DMS79 treated with DMSO at 0.1 percent for 48 hours (cell line): ENCODE results near the gene CCDC175.
A peak's percentile ranks its signal among the peaks of the same experiment; 100 is the strongest.

Experiments used
- DNase-seq: peaks from one replicate; lab custom pipeline; 2025; lab: John Stamatoyannopoulos, UW

CCDC175 gene

GRCh38 chr14:59482541-59483331 is 93.9 kb downstream of the CCDC175 start:
- peak; percentile 56 for DNase-seq

DNA sequence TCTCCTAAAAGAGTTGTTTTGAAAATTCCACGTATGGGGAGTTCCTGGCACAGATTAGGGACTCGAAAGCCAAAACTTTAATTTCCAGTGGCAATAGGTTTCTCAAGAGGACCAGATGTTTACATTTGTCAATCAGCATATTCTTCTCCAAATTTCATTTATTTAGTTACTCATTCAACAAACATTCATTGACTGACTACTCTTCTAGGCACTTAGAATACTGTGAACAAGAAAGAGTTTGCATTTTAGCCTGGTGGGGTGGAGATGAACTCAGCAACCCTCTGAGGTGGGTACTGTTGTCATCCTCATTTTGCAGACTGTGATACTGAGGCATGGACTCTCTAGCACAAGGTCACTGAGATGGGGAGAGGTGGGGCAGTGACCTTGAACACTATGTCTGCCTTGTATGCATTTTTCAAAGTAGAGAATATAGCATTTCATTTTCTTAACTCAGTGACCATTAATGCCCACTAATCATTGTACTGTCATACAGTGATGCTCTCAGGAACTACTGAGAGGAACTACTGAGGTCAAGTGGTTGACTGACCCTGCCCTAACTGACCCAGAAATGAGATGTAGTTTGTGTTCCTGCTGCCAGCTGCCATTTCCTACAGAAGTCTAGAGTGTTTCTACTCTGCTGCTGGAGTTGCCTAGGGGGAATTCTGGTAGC is 94.6 kb downstream of the CCDC175 start:
- no peak for DNase-seq

DNA sequence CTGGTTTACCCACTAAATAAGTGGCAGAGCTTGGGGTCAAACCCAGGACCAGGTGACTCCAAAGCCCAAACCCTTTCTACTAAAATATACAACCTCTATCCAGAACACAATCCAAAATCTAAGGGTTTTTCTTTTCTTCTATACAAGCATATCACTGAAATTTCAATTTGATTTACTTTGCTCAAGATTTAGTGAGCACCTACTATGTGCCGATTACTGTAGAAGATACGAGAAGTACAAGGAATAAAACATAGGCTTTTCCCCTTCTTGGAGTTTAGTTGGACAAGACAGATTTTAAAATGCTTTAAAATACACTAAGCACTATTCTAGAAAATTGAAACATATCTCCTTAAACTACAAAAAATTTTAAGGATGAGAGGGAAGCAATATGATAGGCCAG is 95.2 kb downstream of the CCDC175 start:
- DNase-seq = no peak

GRCh38 chr14:59480166-59480565 is 96.4 kb downstream of the CCDC175 start:
- no peak for DNase-seq

- DNase-seq = no peak
These were observed 98.1 kb downstream of the CCDC175 start for GRCh38 chr14:59478540-59478939.

GRCh38 chr14:59475709-59476108 is 100.9 kb downstream of the CCDC175 start:
- no peak for DNase-seq

- no peak for DNase-seq
These were observed 102.4 kb downstream of the CCDC175 start for GRCh38 chr14:59474172-59474571.

DNA sequence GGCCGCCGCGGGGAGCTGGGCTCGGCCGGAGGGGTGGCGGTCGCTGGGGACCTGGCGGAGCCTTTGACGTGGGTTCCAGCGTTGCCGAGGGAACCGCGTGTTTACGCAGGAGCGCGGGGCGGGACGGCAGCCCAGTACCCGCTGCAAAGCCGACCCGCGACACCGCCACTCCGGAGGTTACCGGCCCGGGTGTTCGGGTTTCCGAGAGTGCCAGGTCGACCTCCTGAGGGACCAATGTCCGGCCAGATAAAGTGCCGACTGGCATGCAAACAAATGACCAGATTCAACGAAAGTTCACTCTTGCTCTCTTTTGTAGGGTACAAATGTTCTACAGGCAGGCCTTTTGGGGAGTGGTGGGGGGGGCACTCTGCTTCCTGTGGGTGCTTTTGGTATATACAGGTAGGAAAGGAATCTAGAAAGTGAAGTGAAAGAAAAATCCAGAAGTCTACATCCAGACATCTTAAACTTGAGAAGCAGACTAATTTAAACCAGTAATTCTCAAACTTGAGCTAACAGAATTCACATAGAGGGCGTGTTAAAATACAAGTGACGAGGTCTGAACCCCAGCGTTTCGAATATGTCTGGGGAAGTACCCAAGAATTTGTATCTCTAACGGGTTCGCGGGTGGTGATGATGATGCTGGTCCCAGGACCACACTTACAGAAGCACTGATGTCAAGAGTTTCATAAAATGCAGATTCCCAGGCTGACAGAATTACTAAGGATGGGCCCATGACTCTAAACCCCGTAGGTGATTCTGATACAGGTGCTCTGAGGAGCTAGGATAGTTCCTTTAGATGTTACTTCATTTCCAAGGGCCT is 111.1 kb downstream of the CCDC175 start, which contains the start of gene GPR135:
Gene GPR135, minus strand, starts transcription at position 65 of the 820 bp plus-strand sequence. CDS start 154 bp downstream, outside the sequence.
- DNase-seq = no peak

DNA sequence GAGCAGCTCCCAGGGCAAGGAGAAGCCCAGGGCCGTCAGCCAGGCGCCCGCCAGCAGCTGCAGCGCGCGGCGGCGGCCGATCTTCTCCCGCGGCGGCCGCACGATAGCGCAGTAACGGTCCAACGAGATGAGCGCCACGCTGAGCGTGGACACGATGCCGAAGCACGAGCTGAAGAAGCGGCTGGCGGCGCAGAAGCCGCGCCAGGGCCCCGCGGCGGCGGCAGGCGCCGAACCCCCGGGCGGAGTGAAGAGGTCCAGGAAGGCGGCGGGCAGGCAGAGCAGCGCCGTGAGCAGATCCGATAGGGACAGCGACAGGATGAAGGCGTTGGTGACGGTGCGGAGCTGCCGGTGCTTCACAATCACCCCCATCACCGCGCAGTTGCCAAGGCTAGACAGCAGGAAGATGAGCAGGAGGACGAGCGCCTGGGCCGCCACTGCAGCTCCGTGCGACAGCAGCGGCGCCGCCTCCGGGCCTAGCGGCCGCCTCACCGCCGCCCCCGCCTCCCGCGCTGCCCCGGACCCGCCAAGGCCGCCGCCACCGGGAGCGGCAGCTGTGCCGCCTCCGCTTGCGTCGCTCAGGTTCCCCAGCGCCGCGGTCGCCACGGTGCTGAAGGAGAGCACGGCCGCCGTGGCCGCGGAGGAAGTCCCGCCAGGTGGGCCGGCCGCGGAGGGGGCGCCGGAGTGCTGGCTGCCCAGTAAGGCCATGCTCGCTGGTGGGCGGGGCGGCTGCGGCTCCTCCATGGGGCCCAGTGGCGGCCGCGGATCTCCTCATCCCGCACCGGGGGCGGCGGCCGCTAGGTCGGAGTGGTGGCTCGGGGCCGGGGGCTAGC is 111.9 kb downstream of the CCDC175 start:
- peak; percentile 67 for DNase-seq

DNA sequence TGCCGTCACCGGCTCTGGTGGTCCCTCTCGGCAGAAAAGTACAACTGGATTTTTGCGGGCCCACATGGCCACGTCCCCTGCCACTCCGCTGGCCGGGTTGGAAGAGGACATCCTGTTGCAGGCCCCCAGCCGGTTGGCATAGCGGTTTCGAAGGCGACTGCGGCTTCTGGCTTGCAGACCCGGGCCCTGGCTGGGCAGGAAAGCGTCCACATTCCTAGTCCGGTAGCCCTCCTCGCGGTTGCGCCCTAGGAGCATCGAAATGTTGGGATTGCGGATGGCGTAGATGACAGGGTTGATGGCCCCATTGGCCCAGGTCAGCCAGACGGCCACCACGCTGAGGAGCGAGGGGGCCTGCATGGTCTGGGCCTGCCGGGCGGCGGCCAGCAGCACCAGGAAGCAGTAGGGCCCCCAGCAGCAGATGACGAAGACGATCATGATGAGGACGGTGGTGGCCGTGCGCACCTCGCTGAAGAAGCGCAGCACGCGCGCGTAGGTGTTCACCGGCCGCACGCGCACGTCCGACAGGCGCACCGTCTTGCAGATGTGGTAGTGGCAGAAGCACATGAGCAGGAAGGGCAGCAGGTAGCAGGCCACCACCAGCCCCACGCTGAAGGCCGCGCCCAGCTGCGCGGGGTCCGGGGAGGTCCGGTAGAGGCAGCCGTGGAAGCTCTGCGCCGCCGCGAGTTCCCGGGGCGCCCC is 112.7 kb downstream of the CCDC175 start:
- no peak for DNase-seq

GRCh38 chr14:59461891-59462290 is 114.7 kb downstream of the CCDC175 start:
- DNase-seq = no peak

- DNase-seq = no peak
These were observed 116.2 kb downstream of the CCDC175 start for GRCh38 chr14:59460378-59460777.

- no peak for DNase-seq
These were observed 118.1 kb downstream of the CCDC175 start for GRCh38 chr14:59458486-59458885.

DNA sequence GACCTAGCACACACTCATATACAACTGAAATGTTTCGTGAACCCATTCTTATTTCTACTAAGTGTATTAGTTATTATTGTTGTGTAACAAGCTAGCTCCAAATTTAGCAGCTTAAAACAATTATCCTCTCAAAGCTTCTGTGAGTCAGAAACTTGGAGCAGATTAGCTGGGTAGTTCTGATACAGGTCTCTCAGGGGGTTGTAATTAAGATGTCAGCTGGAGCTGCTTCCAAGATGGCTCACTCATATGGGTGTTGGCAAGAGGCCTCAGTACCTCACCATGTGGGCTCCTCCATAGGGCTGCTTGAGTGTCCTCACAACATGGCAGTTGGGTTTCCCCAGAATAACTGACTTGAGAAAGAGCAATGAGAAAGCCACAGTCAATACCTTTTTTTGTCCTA is 121.2 kb downstream of the CCDC175 start:
- DNase-seq = no peak
